HG03575 (cell line): ENCODE measurements around the gene DAW1.
"Not testable (repeated sequence)": the region's sequence is repeated elsewhere in the genome, so short reads cannot be mapped to it uniquely, and the experiment has no call there.

Experiments used
- ATAC-seq: cut with Tn5 transposase; IDR thresholded peaks from one replicate; pipeline ENCODE4 v1.9.1; 2021; ENCODE audit not compliant: unreplicated experiment, insufficient number of reproducible peaks, low FRiP score; ENCODE audit errors: extremely low read depth

The DAW1 gene

DNA sequence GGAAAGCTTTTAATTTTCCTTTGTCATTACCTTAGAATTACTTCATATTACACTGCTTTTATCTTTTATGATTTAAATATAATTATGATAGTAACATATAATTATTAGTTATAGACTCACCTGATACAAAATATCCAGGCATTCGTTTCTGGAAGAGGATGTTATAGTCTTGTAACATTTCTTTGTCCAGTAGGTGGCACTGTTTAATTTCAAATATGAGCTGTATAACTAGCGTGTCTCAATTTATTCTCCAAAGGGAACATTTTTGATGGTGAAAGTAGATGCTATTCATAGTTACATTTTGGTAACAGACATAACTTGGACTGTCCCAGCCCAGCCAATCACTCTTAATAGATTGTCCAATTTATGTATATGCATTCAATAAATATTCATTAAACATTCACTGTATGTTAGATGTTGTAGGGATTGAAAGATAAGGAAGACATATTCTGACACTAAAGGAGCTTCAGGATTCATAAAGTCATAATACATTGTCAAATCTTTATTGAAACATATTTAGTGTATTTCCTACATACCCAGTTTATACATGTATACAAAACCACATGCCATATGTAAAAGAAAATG lies 19.2 kb downstream of the DAW1 start:
- peak; percentile 59 for ATAC-seq

DNA sequence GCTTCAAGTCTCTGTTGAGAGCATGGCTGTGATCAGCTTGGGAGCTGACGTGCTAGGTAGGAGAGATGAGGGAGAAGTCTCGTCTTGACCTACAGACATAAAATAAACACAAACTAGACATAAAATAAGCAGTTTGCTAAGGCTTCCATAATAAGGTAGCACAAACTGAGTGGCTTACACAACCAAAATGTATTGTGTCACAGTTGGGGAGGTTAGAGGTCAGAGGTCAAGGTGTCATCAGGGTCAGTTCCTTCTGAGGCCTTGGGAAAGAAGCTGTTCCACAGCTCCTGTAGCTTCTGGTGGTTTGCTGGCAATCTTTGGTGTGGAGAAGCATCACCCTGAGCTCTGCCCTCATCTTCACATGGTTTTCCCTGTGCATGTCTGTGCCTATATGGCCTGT lies 20.2 kb downstream of the DAW1 start:
- ATAC-seq = no peak

DNA sequence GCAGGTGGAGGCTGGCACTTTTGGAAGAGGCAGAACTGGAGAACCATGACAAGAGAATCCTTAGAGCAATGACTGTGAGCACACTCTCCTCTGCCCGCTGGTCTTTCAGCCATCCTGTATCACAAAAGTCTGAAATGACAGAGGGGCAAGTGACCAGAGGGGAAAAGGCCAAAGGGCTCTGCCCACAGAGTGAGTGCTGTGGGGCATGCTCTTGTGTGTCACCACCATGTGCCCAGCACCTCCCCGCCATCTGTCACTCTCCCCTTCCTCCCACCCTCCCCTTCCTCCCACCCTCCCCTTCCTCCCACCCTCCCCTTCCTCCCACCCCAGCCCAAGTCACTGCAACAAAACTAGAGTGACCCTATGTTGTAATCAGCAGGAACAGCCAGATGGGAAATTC lies 31.9 kb downstream of the DAW1 start:
- no peak for ATAC-seq

DNA sequence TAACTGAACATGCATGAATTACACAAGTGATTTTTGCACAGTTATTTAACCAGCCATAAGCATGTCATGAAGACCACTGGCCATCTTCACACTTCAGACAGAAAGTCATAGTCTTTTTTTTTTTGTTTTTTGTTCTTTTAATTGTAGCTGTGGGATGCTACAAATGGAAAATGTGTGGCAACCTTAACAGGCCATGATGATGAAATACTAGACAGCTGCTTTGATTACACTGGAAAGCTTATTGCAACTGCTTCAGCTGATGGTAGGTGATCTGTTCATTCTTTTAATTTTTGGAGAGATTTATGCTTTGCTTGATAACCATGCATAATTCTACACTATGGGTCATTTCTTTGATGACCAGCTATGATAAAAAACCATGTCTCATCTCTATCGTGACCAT lies 35.6 kb downstream of the DAW1 start:
- no peak for ATAC-seq

DNA sequence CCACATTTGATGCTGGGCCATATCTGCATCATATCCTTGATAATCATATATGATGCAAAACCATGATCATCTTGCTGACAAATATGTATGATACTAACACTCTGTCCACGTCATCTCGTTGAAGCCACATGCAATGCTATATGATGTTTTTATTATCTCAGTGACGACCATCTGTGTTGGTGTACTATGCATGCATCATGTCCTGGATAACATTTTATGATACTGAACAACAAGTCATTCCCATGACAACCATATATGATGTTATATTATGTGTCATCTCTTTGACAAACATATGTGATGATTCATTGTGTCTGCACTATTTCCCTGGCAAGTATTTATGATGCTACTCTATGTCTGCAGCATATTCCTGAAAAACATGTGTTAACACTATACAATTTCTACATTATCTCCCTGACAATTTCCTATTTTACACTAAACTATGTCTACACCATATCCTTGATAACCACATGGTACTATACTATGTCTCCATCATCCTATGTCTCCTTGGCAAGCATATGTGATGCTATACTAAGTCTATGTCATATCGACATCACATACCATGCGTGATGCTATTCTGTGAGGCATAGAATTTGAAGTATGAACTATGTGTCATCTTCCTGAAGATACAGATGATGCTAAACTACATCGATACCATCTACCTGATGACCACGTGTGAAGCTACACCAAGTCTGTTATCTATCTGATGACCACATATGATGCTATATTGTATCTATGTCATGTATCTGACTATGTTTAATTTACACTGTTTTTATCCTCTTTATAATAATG lies 37.0 kb downstream of the DAW1 start:
- no peak for ATAC-seq

DNA sequence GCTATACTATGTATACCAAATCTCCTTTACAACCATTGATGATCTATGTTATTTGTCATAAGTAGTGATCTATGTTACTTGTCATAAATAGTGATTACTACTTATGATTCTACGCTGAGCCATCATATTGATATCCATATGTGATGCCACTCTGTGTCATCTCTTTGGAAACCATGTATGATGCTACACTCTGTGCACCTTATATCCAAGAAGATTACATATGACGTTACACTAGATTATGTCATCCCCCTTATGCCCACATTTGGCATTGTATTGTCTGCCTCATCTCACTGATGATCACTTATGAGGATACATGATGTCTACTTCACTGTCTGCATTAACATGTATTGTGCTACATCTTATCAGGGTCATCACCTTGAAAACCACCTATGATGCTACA lies 42.9 kb downstream of the DAW1 start:
- ATAC-seq = no peak

DNA sequence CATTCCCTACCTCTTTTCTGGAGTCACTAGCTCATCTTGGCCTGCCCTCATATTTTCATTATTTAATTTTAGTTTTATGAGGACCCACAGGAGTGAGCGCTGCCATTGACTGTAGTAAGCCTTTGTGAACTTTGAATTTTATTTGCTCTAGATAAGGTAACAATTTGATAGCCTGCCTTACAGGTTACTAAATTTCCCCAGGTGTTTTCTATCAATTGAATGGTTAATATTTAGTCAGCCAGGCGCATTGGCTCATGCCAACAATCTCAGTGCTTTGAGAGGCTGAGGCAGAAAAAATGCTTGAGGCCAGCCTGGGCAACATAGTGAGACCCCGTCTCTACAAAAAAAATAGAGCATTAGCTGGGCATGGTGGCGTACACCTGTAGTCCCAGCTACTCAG lies 50.2 kb downstream of the DAW1 start:
- no peak for ATAC-seq

DNA sequence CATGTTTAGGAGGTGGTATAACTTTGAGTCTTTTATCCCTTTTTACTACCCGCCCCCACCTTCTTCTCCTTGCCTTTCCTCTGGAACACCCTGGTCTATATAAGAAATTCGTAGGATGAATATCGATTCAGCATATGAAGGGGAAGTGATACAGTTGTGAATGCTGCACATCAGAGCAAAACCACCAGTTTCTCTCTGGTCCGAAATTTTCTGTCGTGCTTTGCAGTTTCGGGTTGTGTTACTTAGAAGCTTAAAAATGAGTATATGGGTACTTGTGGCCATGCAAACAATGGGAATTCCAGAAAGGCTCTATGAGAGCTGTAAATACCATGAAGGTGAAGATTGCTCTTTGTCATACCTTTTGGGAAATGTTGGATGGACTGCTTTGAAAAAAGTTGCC lies 60.6 kb downstream of the DAW1 start:
- ATAC-seq = no peak

DNA sequence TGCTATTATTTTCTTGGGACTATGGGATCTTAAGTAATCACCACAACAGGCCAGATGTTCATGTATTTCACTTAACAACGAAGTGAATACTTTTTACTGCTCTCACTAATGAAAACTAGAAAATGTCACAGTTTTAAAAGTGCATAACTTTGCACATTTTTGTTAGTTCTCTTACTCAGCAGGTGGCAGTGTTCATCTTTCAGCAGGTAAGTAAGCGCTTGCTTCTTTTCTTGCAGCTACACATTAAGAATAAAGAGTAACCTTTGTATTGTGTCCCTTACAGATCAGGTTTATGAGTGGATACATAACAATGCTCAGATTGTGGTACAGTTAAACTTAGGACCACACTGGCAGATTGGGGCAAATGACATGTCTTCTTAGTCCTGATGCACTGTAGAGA lies 61.0 kb downstream of the DAW1 start:
- ATAC-seq = no peak

DNA sequence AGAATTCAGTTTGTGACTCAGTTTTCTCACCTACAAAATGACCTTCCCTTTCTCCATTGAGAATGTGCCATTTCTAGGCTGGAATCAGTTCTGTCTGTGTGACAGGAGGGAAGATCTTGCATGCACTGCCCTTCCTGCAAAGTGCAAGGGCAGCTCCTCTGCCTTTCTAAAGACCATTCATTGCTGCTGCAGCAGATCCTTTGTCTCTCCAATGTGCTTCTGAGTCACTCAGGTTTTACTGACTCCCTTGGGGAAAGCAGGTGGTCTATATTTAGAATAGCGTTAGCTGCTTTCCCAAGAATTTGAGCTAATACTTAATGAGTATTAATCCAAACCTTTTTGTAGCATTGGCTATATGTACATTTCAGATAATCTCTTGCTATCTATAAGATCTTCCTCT lies 62.5 kb downstream of the DAW1 start:
- no peak for ATAC-seq

DNA sequence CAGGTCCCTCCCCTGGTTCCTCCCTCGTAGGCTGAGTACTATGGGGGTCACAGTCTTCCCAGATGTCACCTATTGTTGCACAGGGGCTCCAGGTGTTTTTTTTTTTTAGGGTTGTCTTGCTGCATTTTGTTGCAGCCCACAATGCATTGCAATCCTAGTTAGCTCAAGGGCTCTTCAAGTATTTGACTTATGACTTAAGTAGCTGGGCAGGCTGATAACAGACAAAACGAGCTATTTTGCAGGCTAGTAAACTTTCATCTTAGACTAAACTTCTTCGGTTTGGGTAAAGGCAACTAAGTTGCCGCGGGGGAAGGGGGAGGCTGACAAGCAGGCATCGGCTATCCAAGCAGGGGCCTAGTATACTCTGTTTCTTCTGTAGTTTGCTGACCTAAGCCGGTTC lies 64.8 kb downstream of the DAW1 start:
- not testable (repeated sequence) for ATAC-seq

DNA sequence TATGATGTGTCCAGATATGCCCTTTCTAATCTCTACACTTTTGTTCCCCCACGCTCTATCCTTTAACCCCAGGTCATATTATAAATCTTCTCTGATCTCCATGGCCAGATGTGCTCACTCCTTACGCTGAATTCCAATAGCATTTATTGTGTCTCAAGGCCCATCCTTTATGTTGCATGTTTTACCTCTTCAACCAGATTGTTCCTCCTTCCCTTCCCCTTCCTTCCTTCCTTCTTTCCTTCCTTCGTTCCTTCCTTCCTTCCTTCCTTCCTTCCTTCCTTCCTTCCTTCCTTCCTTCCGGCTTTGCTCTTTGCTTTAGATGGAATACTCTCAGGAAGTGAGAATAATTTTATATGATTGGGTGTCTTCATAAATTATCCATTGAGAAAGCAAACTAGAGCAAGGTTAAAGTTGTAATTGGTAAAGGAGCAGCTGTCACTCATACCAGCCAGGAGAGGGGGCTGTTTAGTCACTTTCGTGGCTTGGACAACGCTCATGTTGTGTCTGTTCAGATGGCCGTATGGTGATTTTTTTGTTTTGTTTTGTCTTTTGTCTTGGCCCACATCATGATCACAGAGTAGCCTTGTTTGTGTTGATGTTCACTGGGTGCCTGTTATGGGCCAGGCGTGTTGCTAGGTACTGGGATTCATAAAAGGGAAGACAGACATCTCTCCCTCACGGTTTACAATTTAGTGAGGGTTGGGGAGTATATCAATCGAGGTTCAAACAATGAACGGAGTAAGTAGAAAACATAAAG lies 68.0 kb downstream of the DAW1 start:
- ATAC-seq = no peak

DNA sequence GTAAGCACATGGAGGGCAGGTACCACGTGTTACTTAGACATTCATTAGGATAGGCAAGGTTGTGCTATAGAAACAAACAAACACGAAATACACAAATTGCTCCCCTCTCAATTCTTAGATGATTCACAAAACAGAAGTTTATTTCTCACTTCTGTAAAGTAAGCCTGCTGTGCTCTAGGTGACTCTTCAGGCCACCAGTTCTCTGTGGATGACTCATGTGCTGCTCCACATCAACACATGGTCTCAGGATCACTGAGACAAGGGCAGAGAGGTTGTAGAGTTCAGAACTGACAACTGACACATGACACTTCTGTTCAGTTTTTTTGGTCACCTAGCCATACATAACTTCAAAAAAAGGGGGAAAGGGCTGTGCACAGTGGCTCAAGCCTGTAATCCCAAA lies 70.6 kb downstream of the DAW1 start:
- ATAC-seq = no peak

DNA sequence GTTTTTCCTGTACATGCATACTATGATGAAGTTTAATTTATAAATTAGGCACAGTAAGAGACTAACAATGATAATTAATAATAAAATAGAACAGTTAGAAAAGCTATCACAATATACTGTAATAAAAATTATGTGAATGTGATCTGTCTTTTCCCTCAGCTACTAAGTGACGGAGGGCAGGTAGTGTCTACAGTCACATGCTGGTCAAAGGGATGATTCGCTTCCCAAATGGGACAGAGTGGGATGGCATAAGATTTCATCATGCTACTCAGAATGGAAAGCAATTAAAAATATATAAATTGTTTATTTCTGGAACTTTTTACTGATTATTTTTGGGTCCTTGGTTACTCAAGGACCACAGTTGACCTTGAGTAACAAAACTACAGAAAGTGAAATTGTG lies 71.5 kb downstream of the DAW1 start:
- no peak for ATAC-seq

DNA sequence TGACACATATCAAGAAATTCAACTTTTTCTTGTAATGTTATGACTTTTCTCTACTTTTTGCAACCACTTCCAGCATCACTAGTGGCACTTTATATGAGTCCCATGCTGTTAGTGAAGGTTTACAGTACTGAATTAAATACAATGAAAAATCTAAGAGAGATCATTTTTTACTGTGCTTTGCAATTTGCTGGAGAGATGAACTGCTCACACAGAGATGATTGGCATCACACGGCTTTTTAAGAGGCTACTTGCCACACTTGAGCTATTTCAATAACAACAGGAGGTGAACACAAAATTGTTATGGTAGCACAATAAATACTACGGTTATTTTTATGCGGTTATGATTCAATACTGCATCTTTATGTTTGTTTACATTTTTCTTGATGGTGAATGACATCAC lies 88.9 kb downstream of the DAW1 start:
- ATAC-seq = no peak

DNA sequence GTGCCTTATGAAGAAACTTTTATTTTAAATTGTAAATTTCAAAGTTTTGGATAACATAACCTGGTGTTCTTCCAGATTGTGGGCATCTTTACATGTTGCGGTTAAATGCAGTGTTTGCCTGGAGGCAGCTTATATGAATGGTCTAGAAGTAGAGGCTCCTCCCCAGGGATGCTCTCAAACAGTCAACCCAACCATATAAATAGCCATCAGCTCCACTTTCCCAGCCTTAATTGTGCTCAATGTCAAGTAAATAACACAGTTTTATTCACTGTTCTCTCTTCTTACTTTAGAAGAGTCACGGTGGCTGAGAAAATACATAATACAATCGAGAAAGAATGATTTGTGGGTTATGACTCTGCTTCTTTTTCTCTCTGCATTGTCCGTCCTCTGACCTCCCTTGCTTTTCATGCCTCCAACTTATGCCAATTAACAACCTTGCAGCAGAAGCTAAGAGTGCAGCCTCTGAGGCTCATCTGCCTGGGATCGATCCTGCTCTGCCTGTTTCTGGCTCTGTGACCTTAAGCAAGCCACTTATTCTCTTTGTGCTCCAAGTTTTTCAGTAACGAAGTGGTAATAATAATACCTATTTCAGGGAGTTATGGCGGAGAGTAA lies 100.3 kb downstream of the DAW1 start:
- no peak for ATAC-seq

DNA sequence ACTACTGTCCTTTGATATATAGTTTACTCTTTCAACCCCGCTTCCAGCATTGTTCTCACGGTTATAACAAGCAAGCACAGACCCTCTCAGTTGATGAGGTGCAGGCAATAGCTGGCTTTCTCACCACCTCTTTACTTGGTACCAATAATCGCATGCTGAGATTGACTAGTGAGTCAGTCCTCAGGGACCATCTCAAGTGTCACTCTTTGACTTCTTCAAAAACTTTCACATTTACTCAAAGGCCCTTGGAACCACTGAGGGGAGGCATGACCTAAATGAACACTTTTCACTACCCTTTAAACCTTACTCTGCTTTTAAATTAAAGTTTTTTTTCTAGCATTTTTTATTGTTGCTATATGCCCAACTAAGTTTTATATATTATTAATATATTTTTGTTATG lies 101.8 kb downstream of the DAW1 start:
- ATAC-seq = no peak
